ENCODE results near the gene AHI1.

Gene AHI1

DNA sequence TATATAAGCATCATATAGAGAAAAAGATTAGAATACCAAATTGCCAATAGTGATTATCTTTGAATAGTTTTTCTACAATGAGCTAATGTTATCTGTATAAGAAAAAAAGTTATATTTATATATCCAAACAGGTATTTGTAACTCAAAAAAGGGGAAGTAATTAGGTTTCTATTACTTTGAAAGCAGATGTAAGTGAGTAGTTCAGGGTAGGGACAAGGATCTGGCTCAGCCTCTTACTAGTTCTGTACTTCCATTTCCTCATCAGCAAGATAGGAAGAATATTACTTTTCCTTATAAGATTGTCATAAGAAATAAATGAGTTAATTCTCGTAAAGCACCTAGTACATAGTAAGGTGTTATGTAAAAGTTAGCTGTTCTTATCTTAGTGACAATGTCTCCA, 32.2 kb downstream of the AHI1 start:
- no peak for DNase-seq (ENCODE audit: low read depth)
- no peak overlapping the region for H3K4me3 ChIP-seq (ENCODE audit: control insufficient read depth, low read depth, low read length)
- TF ChIP-seq, protein P1, sequence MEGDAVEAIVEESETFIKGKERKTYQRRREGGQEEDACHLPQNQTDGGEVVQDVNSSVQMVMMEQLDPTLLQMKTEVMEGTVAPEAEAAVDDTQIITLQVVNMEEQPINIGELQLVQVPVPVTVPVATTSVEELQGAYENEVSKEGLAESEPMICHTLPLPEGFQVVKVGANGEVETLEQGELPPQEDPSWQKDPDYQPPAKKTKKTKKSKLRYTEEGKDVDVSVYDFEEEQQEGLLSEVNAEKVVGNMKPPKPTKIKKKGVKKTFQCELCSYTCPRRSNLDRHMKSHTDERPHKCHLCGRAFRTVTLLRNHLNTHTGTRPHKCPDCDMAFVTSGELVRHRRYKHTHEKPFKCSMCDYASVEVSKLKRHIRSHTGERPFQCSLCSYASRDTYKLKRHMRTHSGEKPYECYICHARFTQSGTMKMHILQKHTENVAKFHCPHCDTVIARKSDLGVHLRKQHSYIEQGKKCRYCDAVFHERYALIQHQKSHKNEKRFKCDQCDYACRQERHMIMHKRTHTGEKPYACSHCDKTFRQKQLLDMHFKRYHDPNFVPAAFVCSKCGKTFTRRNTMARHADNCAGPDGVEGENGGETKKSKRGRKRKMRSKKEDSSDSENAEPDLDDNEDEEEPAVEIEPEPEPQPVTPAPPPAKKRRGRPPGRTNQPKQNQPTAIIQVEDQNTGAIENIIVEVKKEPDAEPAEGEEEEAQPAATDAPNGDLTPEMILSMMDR (IDR thresholded peaks at IDR 0.05; ENCODE audit: control insufficient read depth, insufficient read depth, low read depth, low read length, missing control alignments) = no peak

DNA sequence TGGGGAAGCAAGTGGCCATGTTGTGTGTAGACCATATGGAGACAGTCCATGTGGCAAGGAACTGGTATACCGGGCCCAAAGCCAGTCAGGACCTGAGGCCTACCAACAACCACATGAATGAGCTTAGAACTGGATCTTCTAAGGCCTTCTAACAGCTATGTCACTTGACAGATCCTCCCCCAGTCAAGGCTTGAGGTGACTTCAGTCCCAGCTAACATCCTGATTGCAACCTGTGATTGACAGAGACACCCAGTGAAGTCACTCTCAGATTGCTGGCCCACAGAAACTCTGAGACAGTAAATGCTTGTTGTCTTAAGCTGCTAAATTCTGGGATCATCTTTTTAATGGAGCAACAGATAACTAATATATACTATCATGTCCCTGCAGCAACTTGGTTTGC, 32.9 kb downstream of the AHI1 start:
- no peak overlapping the region for H3K4me3 ChIP-seq (ENCODE audit: control insufficient read depth, low read depth, low read length)
- TF ChIP-seq, protein P1 (IDR thresholded peaks at IDR 0.05; ENCODE audit: control insufficient read depth, insufficient read depth, low read depth, low read length, missing control alignments) = no peak
- DNase-seq (ENCODE audit: low read depth) = no peak

DNA sequence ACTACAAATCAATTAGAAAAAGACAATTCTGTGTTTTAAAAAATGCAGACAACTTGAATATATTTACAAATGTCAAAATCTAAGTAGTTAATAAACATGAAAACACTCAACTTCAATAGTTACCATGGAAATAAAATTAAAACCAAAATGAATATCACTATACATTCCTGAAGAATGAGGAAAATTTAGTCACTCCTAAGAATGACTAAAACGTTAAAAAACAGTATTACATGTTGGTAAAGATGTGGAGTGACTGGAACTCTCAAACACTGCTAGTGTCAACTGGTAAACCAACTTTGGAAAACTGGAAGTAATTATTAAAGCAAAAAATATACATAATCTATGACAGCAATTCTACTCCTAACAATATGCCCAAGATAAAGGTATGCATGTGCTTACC, 36.3 kb downstream of the AHI1 start:
- H3K4me3 ChIP-seq (ENCODE audit: control insufficient read depth, low read depth, low read length) = no peak overlapping the region
- TF ChIP-seq, protein P1 (IDR thresholded peaks at IDR 0.05; ENCODE audit: control insufficient read depth, insufficient read depth, low read depth, low read length, missing control alignments) = no peak
- no peak for DNase-seq (ENCODE audit: low read depth)

DNA sequence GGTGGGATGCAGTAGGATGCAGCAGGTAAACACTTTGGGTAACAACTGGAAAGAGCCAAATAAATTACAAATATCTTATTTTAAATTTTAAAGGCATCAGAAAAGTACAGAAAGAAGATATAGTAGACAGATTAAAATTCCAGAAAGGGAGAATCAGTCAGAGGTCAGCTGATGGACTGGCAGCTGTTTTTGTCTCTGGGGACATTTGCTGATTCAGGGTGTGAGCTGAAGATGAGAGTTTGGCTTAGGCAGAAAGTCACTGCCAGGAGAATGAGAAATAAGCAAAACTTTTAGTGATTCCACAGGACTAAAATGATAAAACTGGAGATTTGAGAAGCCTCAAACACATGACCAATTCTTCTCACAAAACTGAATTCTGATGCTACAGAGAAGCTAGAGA, 39.5 kb downstream of the AHI1 start:
- DNase-seq (ENCODE audit: low read depth) = no peak
- H3K4me3 ChIP-seq (ENCODE audit: control insufficient read depth, low read depth, low read length) = no peak overlapping the region
- TF ChIP-seq, protein P1 (IDR thresholded peaks at IDR 0.05; ENCODE audit: control insufficient read depth, insufficient read depth, low read depth, low read length, missing control alignments) = no peak

DNA sequence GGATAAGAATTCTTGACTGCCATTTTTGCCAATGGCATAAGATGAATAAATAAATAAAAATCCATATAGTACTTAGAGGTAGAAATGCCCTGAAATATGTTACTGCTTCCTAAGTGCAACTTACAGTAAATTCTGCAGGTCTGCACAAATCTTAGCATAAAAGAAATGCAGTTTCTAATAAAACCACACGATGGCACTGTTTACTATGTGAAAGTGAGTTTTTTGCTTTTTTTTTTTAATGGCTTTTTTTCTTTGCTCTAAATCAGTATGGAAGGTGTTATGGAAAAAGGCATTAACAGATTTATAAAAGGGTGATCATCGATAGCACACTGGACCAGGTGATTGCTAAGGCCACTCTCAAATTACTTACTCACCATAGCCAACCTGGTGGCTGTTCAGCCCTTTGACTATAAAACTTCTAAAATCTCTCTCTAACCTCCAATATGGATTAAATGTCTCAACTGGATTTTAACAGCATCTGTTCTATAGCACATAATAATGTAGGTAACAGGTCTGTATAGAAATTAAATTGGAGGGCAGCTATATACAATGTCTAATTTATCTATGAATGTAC, 45.8 kb downstream of the AHI1 start:
- no peak for DNase-seq (ENCODE audit: low read depth)
- TF ChIP-seq, protein P1 (IDR thresholded peaks at IDR 0.05; ENCODE audit: control insufficient read depth, insufficient read depth, low read depth, low read length, missing control alignments) = peak; percentile 48

DNA sequence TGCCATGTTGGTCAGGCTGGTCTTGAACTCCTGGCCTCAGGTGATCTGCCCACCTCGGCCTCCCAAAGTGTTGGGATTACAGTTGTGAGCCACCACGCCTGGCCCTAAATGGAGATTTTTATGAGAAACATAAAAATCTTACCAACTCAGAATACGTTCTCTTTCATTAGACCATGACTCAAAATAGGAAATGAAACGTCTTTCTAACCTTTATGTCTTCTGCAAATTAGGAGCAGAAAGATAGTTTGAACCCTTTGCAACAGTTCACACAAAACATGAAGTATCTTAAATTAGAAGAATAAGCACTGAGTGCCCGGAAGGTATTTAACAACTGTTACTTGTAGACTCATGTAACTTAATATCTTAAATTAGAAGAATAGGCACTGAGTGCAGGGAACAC, 48.3 kb downstream of the AHI1 start:
- TF ChIP-seq, protein P1 (IDR thresholded peaks at IDR 0.05; ENCODE audit: control insufficient read depth, insufficient read depth, low read depth, low read length, missing control alignments) = no peak
- no peak overlapping the region for H3K4me3 ChIP-seq (ENCODE audit: control insufficient read depth, low read depth, low read length)
- no peak for DNase-seq (ENCODE audit: low read depth)

More for the DNA sequence above, 45.8 kb downstream of the AHI1 start:
- H3K4me3 ChIP-seq (ENCODE audit: control insufficient read depth, low read depth, low read length) = no peak overlapping the region
